Right atrium auricular region (tissue), 2 donors: ENCODE results near the gene PTGDS. TPM values are rescaled to one million over a fixed set of nuclear protein-coding genes. Genes with fewer than 3 reads are reported as not detected.

Source experiments
- DNase-seq: peaks from one replicate; pipeline ENCODE4 v3.0.0-alpha.2; 2019; ENCODE audit warnings: low spot score
- H3K27ac ChIP-seq, 2 donors: fragments of 200-600 bp; sonication (generic); 1 replicate in 1 of 2; 2 replicates in 1 of 2; pipeline ENCODE4 v1.5.1; 2016 to 2019
- H3K27me3 ChIP-seq, 2 donors: fragments of 200-600 bp; sonication (generic); one replicate each; pipeline versions ENCODE4 v1.5.1 to v1.6.0; 2017 to 2019
- H3K36me3 ChIP-seq: fragments of 200-600 bp; sonication (generic); one replicate; pipeline ENCODE4 v1.5.1; 2016
- H3K4me1 ChIP-seq, 2 donors: fragments of 200-600 bp; sonication (generic); one replicate each; pipeline versions ENCODE4 v1.5.1 to v1.6.0; 2017 to 2019
- H3K4me3 ChIP-seq, 2 donors: fragments of 200-600 bp; sonication (generic); 1 replicate in 1 of 2; 2 replicates in 1 of 2; pipeline ENCODE4 v1.5.1; 2017 to 2019; ENCODE audit warnings: mild to moderate bottlenecking in 1 of 2, moderate library complexity in 1 of 2
- H3K9me3 ChIP-seq, 2 donors: fragments of 200-600 bp; sonication (generic); one replicate each; pipeline ENCODE4 v1.5.1; 2019
- total RNA-seq, 2 donors: library from RNA; depleted of rRNA; stranded (reverse); fragments of >200 nt; gene quantifications; one replicate each; pipeline ENCODE4 v1.1.0, GENCODE V29; 2016
- TF ChIP-seq, protein P1 (sequence below), 2 donors: fragments of 200-600 bp; sonication (generic); IDR thresholded peaks; one replicate each; pipeline ENCODE4 v1.5.1; 2019; ENCODE audit warnings: antibody characterized with exemption in 2 of 2

PTGDS gene
- 1,000 to 10,000 TPM; 1,799 to 2,426 TPM for total RNA-seq

DNA sequence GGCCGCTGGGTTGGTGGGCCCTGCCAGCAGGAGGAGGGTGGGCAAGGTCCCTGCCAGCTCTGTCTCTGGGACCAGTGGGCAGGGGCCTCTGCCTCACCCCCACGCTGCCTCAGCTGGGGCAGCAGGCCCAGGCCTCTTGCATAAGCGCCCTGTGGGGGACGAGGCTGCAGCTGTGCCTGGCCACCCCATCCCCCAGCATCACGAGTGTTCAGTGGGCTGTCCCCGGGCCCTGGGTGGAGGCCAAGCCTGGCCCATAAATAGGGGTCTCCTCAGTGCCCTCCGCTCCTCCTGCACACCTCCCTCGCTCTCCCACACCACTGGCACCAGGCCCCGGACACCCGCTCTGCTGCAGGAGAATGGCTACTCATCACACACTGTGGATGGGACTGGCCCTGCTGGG lies at the start of gene PTGDS:
Gene PTGDS (plus strand): TSS at position 282 of the 400 bp plus-strand sequence. CDS start 75 bp downstream, at position 357.
- Histone ChIP-seq H3K4me3 (peak within 1 kb of the TSS; percentile 48 to 61), H3K27ac (peak within 1 kb of the TSS; percentile 87 to 93), H3K9me3 (no peaks in the 10 kb centered on the region), H3K27me3 (no peaks in the 10 kb centered on the region), H3K4me1 (peaks cover 0 to 87% of the 10 kb centered on the region in 2 donors), H3K36me3 (no peaks in the 10 kb centered on the region)
- TF ChIP-seq, protein P1, sequence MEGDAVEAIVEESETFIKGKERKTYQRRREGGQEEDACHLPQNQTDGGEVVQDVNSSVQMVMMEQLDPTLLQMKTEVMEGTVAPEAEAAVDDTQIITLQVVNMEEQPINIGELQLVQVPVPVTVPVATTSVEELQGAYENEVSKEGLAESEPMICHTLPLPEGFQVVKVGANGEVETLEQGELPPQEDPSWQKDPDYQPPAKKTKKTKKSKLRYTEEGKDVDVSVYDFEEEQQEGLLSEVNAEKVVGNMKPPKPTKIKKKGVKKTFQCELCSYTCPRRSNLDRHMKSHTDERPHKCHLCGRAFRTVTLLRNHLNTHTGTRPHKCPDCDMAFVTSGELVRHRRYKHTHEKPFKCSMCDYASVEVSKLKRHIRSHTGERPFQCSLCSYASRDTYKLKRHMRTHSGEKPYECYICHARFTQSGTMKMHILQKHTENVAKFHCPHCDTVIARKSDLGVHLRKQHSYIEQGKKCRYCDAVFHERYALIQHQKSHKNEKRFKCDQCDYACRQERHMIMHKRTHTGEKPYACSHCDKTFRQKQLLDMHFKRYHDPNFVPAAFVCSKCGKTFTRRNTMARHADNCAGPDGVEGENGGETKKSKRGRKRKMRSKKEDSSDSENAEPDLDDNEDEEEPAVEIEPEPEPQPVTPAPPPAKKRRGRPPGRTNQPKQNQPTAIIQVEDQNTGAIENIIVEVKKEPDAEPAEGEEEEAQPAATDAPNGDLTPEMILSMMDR (IDR thresholded peaks at IDR 0.05): no peak
- DNase-seq: no peak

DNA sequence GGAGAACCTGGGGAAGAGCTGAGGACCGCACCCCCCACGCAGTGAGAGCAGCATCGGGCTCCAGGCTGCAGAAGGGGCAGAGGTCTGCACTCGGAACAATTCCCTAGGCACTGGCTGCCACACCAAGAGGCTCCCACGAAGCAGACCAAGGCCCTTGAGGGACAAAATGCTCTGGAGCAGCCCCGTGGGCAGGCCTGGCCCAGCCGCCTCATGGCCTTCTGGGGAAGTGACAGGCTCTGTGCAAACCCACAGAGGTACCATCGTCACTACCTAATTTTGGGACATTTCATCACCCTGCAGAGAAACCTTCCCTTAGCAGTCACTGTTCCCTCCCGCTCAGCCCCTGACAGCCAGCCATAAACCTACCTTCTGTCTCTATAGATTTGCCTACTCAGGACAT lies 48.7 kb upstream of the PTGDS start:
- DNase-seq: no peak
- H3K4me1 ChIP-seq: peaks cover 0 to 55% of the 10 kb centered on the region in 2 donors
- H3K9me3 ChIP-seq: no peaks in the 10 kb centered on the region
- TF ChIP-seq, protein P1 (IDR thresholded peaks at IDR 0.05): no peak
- H3K27ac ChIP-seq: peak overlapping the region; percentile 87 to 88
- H3K36me3 ChIP-seq: peaks cover 6% of the 10 kb centered on the region
- H3K27me3 ChIP-seq: no peaks in the 10 kb centered on the region
- H3K4me3 ChIP-seq: peak overlapping the region in 1 of 2 donors; percentile 1

DNA sequence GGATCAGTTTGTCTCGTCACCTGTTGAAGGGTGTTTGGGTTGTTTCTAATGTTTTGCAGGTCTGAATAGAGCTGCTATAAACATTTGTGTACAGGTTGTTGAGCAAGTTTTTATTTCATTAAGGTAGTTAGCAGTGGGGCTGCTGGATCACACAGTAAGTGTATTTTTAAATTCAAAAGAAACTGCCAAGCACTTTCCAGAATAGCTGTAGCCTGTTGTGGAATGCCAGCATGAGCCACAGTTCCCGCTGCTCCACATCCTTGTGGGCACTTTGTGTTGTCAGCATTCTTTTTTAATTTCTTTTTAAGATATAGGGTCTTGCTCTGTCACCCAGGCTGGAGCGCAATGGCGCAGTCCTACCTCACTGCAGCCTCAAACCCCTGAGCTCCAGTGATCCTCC lies 47.3 kb upstream of the PTGDS start:
- H3K4me3 ChIP-seq: no peak overlapping the region
- H3K36me3 ChIP-seq: peaks cover 6% of the 10 kb centered on the region
- no peaks in the 10 kb centered on the region for H3K27me3 ChIP-seq
- TF ChIP-seq, protein P1 (IDR thresholded peaks at IDR 0.05): no peak
- H3K9me3 ChIP-seq: no peaks in the 10 kb centered on the region
- peaks cover 0 to 45% of the 10 kb centered on the region in 2 donors for H3K4me1 ChIP-seq
- peak overlapping the region; percentile 87 to 88 for H3K27ac ChIP-seq
- no peak for DNase-seq

DNA sequence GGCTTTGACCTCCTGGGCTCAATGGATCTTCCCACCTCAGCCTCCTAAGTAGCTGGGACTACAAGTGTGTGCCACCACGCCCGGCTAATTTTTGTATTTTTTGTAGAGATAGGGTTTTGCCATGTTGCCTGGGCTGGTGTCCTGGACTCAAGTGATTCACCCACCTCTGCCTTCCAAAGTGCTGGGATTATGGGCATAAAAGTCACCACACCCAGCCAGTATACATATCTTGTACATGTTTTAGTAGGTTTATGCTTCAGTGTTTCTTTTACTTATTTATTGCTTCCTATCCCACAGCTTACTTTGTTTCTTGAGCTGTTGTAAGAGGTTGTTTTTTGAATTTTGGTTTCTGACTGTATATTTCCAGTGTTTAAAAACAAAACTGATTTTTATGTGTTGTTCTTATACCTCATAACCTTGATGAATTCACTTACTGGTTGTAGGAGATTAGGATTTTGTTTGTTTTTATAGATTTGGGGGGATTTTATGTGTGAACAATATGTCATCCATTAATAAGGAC lies 45.6 kb upstream of the PTGDS start:
- no peak for DNase-seq
- TF ChIP-seq, protein P1 (IDR thresholded peaks at IDR 0.05): no peak
- H3K4me1 ChIP-seq: peaks cover 0 to 31% of the 10 kb centered on the region in 2 donors
- H3K27ac ChIP-seq: no peak overlapping the region
- H3K4me3 ChIP-seq: no peak overlapping the region
- H3K36me3 ChIP-seq: no peaks in the 10 kb centered on the region
- H3K9me3 ChIP-seq: no peaks in the 10 kb centered on the region
- H3K27me3 ChIP-seq: no peaks in the 10 kb centered on the region

DNA sequence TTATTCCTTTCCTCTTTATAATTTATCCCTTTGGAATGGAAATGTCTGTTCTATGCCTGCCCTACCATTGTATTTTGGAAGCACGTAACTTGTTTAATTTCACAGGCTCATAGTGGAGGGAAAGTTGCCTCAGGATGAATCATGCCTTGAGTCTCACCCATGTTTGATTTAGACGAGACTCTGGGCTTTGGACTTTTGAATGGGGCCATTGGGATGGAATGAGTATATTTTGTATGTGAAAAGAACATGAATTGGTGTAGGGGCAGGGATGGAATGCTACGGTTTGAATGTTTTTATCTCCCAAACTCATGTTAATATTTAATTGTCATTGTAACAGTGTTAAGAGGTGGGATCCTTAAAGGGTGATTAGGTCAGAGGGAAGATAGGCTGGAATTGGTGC lies 43.0 kb upstream of the PTGDS start:
- peaks cover 0 to 10% of the 10 kb centered on the region in 2 donors for H3K4me1 ChIP-seq
- no peak for DNase-seq
- H3K4me3 ChIP-seq: no peak overlapping the region
- H3K27ac ChIP-seq: no peak overlapping the region
- TF ChIP-seq, protein P1 (IDR thresholded peaks at IDR 0.05): no peak
- H3K36me3 ChIP-seq: peaks cover 3% of the 10 kb centered on the region
- H3K9me3 ChIP-seq: no peaks in the 10 kb centered on the region
- no peaks in the 10 kb centered on the region for H3K27me3 ChIP-seq

DNA sequence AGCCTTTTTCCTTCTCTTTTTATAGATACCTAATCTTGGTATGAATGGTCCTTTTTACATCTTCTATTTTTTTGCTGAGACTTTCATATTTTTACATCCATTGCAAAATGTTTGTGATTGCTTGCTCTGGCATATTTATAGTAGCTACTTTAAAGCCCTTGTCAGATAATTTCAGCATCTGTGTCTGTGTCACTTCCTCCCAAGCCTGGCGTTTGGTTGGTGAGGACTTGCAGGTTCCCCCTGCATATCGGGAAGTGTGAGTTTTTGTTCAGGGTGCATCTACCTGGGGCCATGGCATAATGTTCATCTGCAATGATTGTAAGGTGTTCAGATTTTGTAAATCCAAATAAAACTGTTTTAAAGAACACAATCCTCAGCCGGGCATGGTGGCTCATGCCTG lies 41.7 kb upstream of the PTGDS start:
- DNase-seq: no peak
- H3K27ac ChIP-seq: no peak overlapping the region
- no peak overlapping the region for H3K4me3 ChIP-seq
- H3K27me3 ChIP-seq: no peaks in the 10 kb centered on the region
- no peaks in the 10 kb centered on the region for H3K9me3 ChIP-seq
- H3K4me1 ChIP-seq: peaks cover 0 to 4% of the 10 kb centered on the region in 2 donors
- TF ChIP-seq, protein P1 (IDR thresholded peaks at IDR 0.05): no peak
- peaks cover 17% of the 10 kb centered on the region for H3K36me3 ChIP-seq
